Osteoblast (primary cell): ENCODE measurements around the gene AP4E1. TPM values are rescaled to one million over a fixed set of nuclear protein-coding genes. Genes with fewer than 3 reads are reported as not detected.
A peak's percentile ranks its signal among the peaks of the same experiment; 100 is the strongest.
"Not testable (repeated sequence)": the region's sequence is repeated elsewhere in the genome, so short reads cannot be mapped to it uniquely, and the experiment has no call there.

Experiments used
- DNase-seq: peaks from one replicate; pipeline ENCODE4 v3.0.0; 2011; ENCODE audit warnings: low spot score, mixed read lengths; ENCODE audit not compliant: insufficient read length; ENCODE audit errors: missing footprints
- H2AFZ ChIP-seq: 2 replicates; pipeline ENCODE4 v1.6.0; 2011; ENCODE audit warnings: mild to moderate bottlenecking, low read length
- H3K27ac ChIP-seq: 2 replicates; pipeline ENCODE4 v1.5.1; 2011; ENCODE audit warnings: mild to moderate bottlenecking, low read depth, low read length, moderate library complexity
- H3K27me3 ChIP-seq: 2 replicates; pipeline ENCODE4 v1.6.0; 2012; ENCODE audit warnings: mild to moderate bottlenecking, control low read depth, inconsistent platforms, low read length, moderate library complexity; ENCODE audit not compliant: insufficient read depth
- H3K36me3 ChIP-seq: 2 replicates; pipeline ENCODE4 v1.5.1; 2011; ENCODE audit warnings: mild to moderate bottlenecking, low read length, control low read depth, moderate library complexity; ENCODE audit not compliant: insufficient read depth
- H3K4me1 ChIP-seq: 2 replicates; pipeline ENCODE4 v1.5.1; 2011; ENCODE audit warnings: mild to moderate bottlenecking, low read length, control low read depth, moderate library complexity; ENCODE audit not compliant: insufficient read depth
- H3K4me2 ChIP-seq: 2 replicates; pipeline ENCODE4 v1.6.0; 2011; ENCODE audit warnings: mild to moderate bottlenecking, low read length; ENCODE audit not compliant: insufficient read depth
- H3K4me3 ChIP-seq: fragments of 200-600 bp; sonication (generic); 3 replicates; pipeline ENCODE4 v1.5.1; 2012; ENCODE audit warnings: mild to moderate bottlenecking, low read length, inconsistent platforms; ENCODE audit not compliant: insufficient read depth
- H3K79me2 ChIP-seq: 2 replicates; pipeline ENCODE4 v1.6.0; 2012; ENCODE audit warnings: mild to moderate bottlenecking, low read length, control low read depth, inconsistent platforms; ENCODE audit not compliant: insufficient read depth
- H3K9me3 ChIP-seq: 2 replicates; pipeline ENCODE4 v1.5.1; 2011; ENCODE audit warnings: low read depth, low read length, control low read depth
- H4K20me1 ChIP-seq: 2 replicates; pipeline ENCODE4 v1.6.0; 2012; ENCODE audit warnings: mild to moderate bottlenecking, low read length, control low read depth; ENCODE audit not compliant: insufficient read depth
- CTCF ChIP-seq: IDR thresholded peaks from 2 replicates; pipeline ENCODE4 v1.5.1; 2011; ENCODE audit warnings: mild to moderate bottlenecking, low read depth, low read length, moderate library complexity; ENCODE audit errors: extremely low read depth
- total RNA-seq: library from RNA; depleted of rRNA; stranded (reverse); fragments of >200 nt; gene quantifications from 2 replicates; pipeline ENCODE4 v1.2.3, GENCODE V29; 2012

The AP4E1 gene
- total RNA-seq, 1 donor = 19.2 TPM

GRCh38 chr15:50905055-50905454 is 3.4 kb upstream of the AP4E1 start:
- H3K4me3 ChIP-seq = no peak overlapping the region
- no peak overlapping the region for H3K4me2 ChIP-seq
- no peaks in the 10 kb centered on the region for H3K27me3 ChIP-seq
- H3K36me3 ChIP-seq = no peaks in the 10 kb centered on the region
- no peaks in the 10 kb centered on the region for H3K9me3 ChIP-seq
- no peak overlapping the region for H3K27ac ChIP-seq
- no peak overlapping the region for H2AFZ ChIP-seq
- peaks cover 13% of the 10 kb centered on the region for H3K4me1 ChIP-seq
- peaks cover 13% of the 10 kb centered on the region for H3K79me2 ChIP-seq
- no peak for DNase-seq
- no peaks in the 10 kb centered on the region for H4K20me1 ChIP-seq
- TF ChIP-seq CTCF = no peak

GRCh38 chr15:50906954-50907600 is 1.4 kb upstream of the AP4E1 start:
- TF ChIP-seq CTCF = no peak
- Histone ChIP-seq H3K4me1 (peaks cover 27% of the 10 kb centered on the region), H3K27me3 (no peaks in the 10 kb centered on the region), H3K36me3 (no peaks in the 10 kb centered on the region), H4K20me1 (no peaks in the 10 kb centered on the region), H3K4me2 (peak overlapping the region; percentile 98), H3K9me3 (no peaks in the 10 kb centered on the region), H3K4me3 (peak overlapping the region; percentile 89), H3K27ac (peak overlapping the region; percentile 77), H2AFZ (peak overlapping the region; percentile 92), H3K79me2 (peaks cover 13% of the 10 kb centered on the region)
- DNase-seq = peak; percentile 77

- Histone ChIP-seq H3K9me3 (no peaks in the 10 kb centered on the region), H3K4me1 (peaks cover 28% of the 10 kb centered on the region), H3K4me2 (peak overlapping the region; percentile 98), H3K4me3 (peak overlapping the region; percentile 89), H3K27ac (peak overlapping the region; percentile 77), H3K36me3 (peaks cover under 1% of the 10 kb centered on the region), H2AFZ (peak overlapping the region; percentile 92), H4K20me1 (no peaks in the 10 kb centered on the region), H3K27me3 (no peaks in the 10 kb centered on the region), H3K79me2 (peaks cover 14% of the 10 kb centered on the region)
- peak; percentile 73 for DNase-seq
- no peak for TF ChIP-seq CTCF
Observed at GRCh38 chr15:50907601-50908208, 778 bp upstream of the AP4E1 start.

GRCh38 chr15:50909010-50909317 is 481 bp downstream of the AP4E1 start:
- Histone ChIP-seq H3K4me3 (peak overlapping the region; percentile 89), H3K9me3 (no peaks in the 10 kb centered on the region), H3K4me1 (peaks cover 28% of the 10 kb centered on the region), H3K27ac (peak overlapping the region; percentile 71), H3K79me2 (peaks cover 24% of the 10 kb centered on the region), H3K4me2 (peak overlapping the region; percentile 75), H3K27me3 (no peaks in the 10 kb centered on the region), H3K36me3 (peaks cover 9% of the 10 kb centered on the region), H2AFZ (peak overlapping the region; percentile 68), H4K20me1 (no peaks in the 10 kb centered on the region)
- TF ChIP-seq CTCF = no peak
- DNase-seq = no peak

- H4K20me1 ChIP-seq, H2AFZ ChIP-seq, H3K9me3 ChIP-seq, H3K27me3 ChIP-seq: not testable (repeated sequence)
- H3K79me2 ChIP-seq = peaks cover 24% of the 10 kb centered on the region
- peak overlapping the region; percentile 89 for H3K27ac ChIP-seq
- DNase-seq = peak; percentile 52
- H3K36me3 ChIP-seq = peaks cover 19% of the 10 kb centered on the region
- peak overlapping the region; percentile 75 for H3K4me2 ChIP-seq
- H3K4me3 ChIP-seq = peak overlapping the region; percentile 13
- peaks cover 28% of the 10 kb centered on the region for H3K4me1 ChIP-seq
Observed at GRCh38 chr15:50910426-50910795, 1.9 kb downstream of the AP4E1 start.
